Subcutaneous abdominal adipose tissue (tissue), 5 donors: ENCODE results near the gene CEACAM6.
A peak's percentile ranks its signal among the peaks of the same experiment; 100 is the strongest.
"Not testable (repeated sequence)": the region's sequence is repeated elsewhere in the genome, so short reads cannot be mapped to it uniquely, and the experiment has no call there.

Source experiments
- H3K27ac ChIP-seq: one replicate; pipeline ENCODE4 v1.7.0; 2013; ENCODE audit warnings: low read depth, mild to moderate bottlenecking, inconsistent platforms, low read length, moderate library complexity
- H3K27me3 ChIP-seq, 5 donors: one replicate each; pipeline ENCODE4 v1.7.0; 2013; ENCODE audit warnings: low read length in 5 of 5, inconsistent platforms in 1 of 5; ENCODE audit not compliant: control insufficient read depth in 5 of 5, insufficient read depth in 4 of 5
- H3K36me3 ChIP-seq, 5 donors: one replicate each; pipeline ENCODE4 v1.7.0; 2013; ENCODE audit warnings: low read length in 5 of 5; ENCODE audit not compliant: control insufficient read depth in 5 of 5, insufficient read depth in 5 of 5
- H3K4me1 ChIP-seq, 5 donors: one replicate each; pipeline ENCODE4 v1.7.0; 2013; ENCODE audit warnings: low read length in 5 of 5, mild to moderate bottlenecking in 3 of 5, moderate library complexity in 1 of 5; ENCODE audit not compliant: control insufficient read depth in 5 of 5, insufficient read depth in 5 of 5
- H3K4me3 ChIP-seq, 5 donors: one replicate each; pipeline ENCODE4 v1.7.0; 2013; ENCODE audit warnings: low read length in 5 of 5, low read depth in 1 of 5
- H3K9ac ChIP-seq, 5 donors: one replicate each; pipeline ENCODE4 v1.7.0; 2013; ENCODE audit warnings: low read length in 5 of 5, mild to moderate bottlenecking in 4 of 5, moderate library complexity in 3 of 5
- H3K9me3 ChIP-seq, 5 donors: one replicate each; pipeline ENCODE4 v1.7.0; 2013; ENCODE audit warnings: low read length in 5 of 5; ENCODE audit not compliant: control insufficient read depth in 5 of 5
- donor health status: healthy.
- donor health status: healthy.
- donor health status: healthy.
- donor health status: healthy.
- donor health status: healthy.

Gene CEACAM6

GRCh38 chr19:41755328-41755913 is at the start of gene CEACAM6:
Gene CEACAM6, plus strand, starts transcription at chr19:41755530. Its CDS starts 109 bp downstream, at chr19:41755639.
- Histone ChIP-seq H3K4me3 (no peak within 1 kb of the TSS), H3K27ac (no peak within 1 kb of the TSS), H3K9me3 (no peaks in the 10 kb centered on the region), H3K27me3 (peaks cover 0 to 24% (median 13%) of the 10 kb centered on the region in 5 donors), H3K4me1 (no peaks in the 10 kb centered on the region), H3K9ac (no peak within 1 kb of the TSS), H3K36me3 (no peaks in the 10 kb centered on the region)

DNA sequence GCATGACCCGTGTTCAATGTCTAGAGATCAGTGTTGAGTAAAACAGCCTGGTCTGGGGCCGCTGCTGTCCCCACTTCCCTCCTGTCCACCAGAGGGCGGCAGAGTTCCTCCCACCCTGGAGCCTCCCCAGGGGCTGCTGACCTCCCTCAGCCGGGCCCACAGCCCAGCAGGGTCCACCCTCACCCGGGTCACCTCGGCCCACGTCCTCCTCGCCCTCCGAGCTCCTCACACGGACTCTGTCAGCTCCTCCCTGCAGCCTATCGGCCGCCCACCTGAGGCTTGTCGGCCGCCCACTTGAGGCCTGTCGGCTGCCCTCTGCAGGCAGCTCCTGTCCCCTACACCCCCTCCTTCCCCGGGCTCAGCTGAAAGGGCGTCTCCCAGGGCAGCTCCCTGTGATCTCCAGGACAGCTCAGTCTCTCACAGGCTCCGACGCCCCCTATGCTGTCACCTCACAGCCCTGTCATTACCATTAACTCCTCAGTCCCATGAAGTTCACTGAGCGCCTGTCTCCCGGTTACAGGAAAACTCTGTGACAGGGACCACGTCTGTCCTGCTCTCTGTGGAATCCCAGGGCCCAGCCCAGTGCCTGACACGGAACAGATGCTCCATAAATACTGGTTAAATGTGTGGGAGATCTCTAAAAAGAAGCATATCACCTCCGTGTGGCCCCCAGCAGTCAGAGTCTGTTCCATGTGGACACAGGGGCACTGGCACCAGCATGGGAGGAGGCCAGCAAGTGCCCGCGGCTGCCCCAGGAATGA is 48.4 kb upstream of the CEACAM6 start:
- Histone ChIP-seq H3K4me1 (peaks cover 0 to 7% (median 2%) of the 10 kb centered on the region in 5 donors), H3K9ac (no peak overlapping the region), H3K27me3 (peaks cover 7 to 46% (median 40%) of the 10 kb centered on the region in 5 donors), H3K4me3 (peak overlapping the region in 3 of 5 donors; percentile 6 to 60 (median 19)), H3K27ac (no peak overlapping the region), H3K36me3 (no peaks in the 10 kb centered on the region), H3K9me3 (no peaks in the 10 kb centered on the region)

DNA sequence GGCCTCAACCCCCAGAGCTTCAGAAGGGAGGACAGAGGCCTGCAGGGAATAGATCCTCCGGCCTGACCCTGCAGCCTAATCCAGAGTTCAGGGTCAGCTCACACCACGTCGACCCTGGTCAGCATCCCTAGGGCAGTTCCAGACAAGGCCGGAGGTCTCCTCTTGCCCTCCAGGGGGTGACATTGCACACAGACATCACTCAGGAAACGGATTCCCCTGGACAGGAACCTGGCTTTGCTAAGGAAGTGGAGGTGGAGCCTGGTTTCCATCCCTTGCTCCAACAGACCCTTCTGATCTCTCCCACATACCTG is 47.9 kb upstream of the CEACAM6 start:
- Histone ChIP-seq H3K36me3 (no peaks in the 10 kb centered on the region), H3K4me3 (no peak overlapping the region), H3K27me3 (peaks cover 7 to 49% (median 40%) of the 10 kb centered on the region in 5 donors), H3K9me3 (no peaks in the 10 kb centered on the region), H3K27ac (no peak overlapping the region), H3K9ac (no peak overlapping the region), H3K4me1 (peaks cover 0 to 5% (median 0%) of the 10 kb centered on the region in 5 donors)

DNA sequence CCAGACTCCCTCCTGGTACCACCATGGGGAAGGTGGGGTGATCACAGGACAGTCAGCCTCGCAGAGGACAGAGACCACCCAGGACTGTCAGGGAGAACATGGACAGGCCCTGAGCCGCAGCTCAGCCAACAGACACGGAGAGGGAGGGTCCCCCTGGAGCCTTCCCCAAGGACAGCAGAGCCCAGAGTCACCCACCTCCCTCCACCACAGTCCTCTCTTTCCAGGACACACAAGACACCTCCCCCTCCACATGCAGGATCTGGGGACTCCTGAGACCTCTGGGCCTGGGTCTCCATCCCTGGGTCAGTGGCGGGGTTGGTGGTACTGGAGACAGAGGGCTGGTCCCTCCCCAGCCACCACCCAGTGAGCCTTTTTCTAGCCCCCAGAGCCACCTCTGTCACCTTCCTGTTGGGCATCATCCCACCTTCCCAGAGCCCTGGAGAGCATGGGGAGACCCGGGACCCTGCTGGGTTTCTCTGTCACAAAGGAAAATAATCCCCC is 47.4 kb upstream of the CEACAM6 start:
- no peaks in the 10 kb centered on the region for H3K36me3 ChIP-seq
- no peak overlapping the region for H3K9ac ChIP-seq
- H3K4me3 ChIP-seq = no peak overlapping the region
- peaks cover 7 to 49% (median 40%) of the 10 kb centered on the region in 5 donors for H3K27me3 ChIP-seq
- H3K27ac ChIP-seq = no peak overlapping the region
- H3K4me1 ChIP-seq = peaks cover 0 to 5% (median 0%) of the 10 kb centered on the region in 5 donors
- H3K9me3 ChIP-seq = no peaks in the 10 kb centered on the region

DNA sequence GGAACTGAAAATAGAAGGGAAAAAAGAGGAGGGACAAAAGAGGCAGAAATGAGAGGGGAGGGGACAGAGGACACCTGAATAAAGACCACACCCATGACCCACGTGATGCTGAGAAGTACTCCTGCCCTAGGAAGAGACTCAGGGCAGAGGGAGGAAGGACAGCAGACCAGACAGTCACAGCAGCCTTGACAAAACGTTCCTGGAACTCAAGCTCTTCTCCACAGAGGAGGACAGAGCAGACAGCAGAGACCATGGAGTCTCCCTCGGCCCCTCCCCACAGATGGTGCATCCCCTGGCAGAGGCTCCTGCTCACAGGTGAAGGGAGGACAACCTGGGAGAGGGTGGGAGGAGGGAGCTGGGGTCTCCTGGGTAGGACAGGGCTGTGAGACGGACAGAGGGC is 46.8 kb upstream of the CEACAM6 start, which contains the start of gene CEACAM5:
Gene CEACAM5 (plus strand): TSS at position 146 of the 400 bp plus-strand sequence. CDS start 106 bp downstream, at position 252.
- Histone ChIP-seq H3K36me3 (no peaks in the 10 kb centered on the region), H3K27me3 (peaks cover 7 to 49% (median 40%) of the 10 kb centered on the region in 5 donors), H3K4me1 (peaks cover 0 to 5% (median 0%) of the 10 kb centered on the region in 5 donors), H3K9me3 (no peaks in the 10 kb centered on the region), H3K27ac (no peak within 1 kb of the TSS), H3K9ac (no peak within 1 kb of the TSS), H3K4me3 (no peak within 1 kb of the TSS)

- H3K9ac ChIP-seq, H3K4me1 ChIP-seq, H3K4me3 ChIP-seq, H3K36me3 ChIP-seq, H3K27ac ChIP-seq, H3K9me3 ChIP-seq: not testable (repeated sequence)
- peaks cover 7 to 45% (median 43%) of the 10 kb centered on the region in 5 donors for H3K27me3 ChIP-seq
Measured at GRCh38 chr19:41709516-41709915, 45.8 kb upstream of the CEACAM6 start.

DNA sequence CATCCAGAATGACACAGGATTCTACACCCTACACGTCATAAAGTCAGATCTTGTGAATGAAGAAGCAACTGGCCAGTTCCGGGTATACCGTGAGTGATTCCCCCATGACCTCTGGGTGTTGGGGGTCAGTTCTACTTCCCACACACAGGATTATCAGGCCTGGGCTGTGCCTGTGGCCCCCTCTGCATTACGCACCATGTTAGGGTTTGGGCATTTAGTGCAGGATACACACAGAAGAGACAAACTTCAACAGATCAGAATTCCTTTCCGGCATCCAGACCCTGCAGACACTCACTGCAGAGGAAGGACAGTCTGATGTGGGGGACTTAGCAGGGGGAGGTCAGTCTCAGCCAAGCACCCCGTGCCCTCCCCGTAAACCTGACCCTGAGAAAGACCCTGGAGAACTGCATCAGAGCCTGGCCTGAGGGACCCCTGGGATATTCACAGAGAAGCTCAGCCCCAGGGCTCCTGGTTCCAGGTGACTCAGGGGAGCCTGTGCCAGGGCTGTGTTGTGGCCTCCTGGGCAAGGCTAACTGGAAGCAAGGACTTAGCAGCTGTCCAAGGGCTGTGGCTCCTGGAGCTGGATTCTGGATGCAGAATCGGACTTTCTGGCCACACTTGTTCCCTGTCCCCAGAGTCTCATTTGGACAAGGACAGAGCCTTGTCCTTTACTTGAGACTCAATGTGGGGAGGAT is 45.2 kb upstream of the CEACAM6 start:
- H3K36me3 ChIP-seq = no peaks in the 10 kb centered on the region
- H3K4me3 ChIP-seq = no peak overlapping the region
- no peak overlapping the region for H3K27ac ChIP-seq
- peaks cover 9 to 44% (median 42%) of the 10 kb centered on the region in 5 donors for H3K27me3 ChIP-seq
- peaks cover 0 to 5% (median 0%) of the 10 kb centered on the region in 5 donors for H3K4me1 ChIP-seq
- H3K9ac ChIP-seq = no peak overlapping the region
- H3K9me3 ChIP-seq = no peaks in the 10 kb centered on the region

DNA sequence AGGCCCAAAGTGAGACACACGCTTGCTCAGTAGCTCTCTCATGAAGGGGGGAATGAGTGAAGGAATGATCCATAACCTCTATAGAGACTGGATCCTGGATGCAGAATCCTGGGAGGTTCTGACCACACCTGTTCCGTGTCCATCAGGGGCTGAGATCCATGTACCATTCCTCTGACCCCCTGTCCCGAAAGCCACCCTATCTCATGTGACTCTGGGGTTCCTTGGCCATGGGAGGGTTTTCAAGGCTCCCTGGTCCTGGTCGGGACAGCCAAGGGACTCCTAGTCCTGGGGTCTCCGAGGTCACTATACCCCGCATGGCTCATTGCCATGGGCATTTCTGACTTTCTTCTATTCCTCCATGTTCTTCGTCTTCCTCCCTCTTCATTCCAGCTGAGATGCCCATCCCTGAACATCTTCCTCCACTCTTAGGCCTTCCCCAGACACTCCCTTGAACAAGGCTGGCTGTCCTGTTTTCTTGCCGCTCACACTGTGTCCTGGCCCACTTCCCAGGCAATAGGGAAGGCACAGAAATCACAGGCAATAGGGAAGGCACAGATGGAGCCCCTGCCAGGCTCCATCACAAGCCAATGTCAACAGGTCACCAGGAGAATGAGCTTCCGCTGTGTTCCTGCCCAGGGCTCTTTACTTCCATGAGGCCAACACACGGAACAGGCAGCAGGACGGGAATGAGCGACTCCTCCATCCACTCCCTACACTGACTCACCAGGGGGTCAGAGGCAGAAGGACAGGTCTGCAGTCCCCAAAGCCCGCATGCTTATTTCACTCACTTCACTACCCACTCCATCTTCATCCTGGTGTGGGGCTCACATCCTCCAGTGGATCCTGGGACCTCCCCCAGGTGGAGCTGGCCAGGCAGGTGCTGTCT is 43.7 kb upstream of the CEACAM6 start:
- Histone ChIP-seq H3K9me3 (no peaks in the 10 kb centered on the region), H3K27ac (no peak overlapping the region), H3K4me1 (peaks cover 0 to 5% (median 0%) of the 10 kb centered on the region in 5 donors), H3K27me3 (peaks cover 9 to 34% (median 32%) of the 10 kb centered on the region in 5 donors), H3K4me3 (no peak overlapping the region), H3K36me3 (no peaks in the 10 kb centered on the region), H3K9ac (no peak overlapping the region)

DNA sequence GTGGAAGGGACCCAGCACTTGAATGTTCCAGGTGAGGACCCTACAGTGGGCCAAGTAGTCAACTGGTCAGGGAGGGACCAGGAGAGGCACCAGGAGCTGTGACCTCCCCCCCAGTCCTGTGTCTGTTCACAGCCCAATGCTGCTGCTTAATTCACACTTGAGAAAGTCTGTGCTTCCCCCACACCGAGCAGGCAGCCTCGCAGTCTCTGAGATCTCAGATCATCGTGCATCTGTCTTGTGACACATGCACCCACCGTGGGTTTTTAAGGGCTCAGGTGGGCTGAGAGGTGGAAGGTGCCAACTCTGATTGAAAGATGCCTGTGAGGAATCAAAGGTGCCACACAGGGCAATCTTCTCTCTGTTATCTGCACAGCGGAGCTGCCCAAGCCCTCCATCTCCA is 40.7 kb upstream of the CEACAM6 start:
- H3K4me1 ChIP-seq = no peaks in the 10 kb centered on the region
- H3K9ac ChIP-seq = no peak overlapping the region
- H3K36me3 ChIP-seq = no peaks in the 10 kb centered on the region
- no peaks in the 10 kb centered on the region for H3K9me3 ChIP-seq
- no peak overlapping the region for H3K27ac ChIP-seq
- H3K27me3 ChIP-seq = peaks cover 2 to 29% (median 20%) of the 10 kb centered on the region in 5 donors
- no peak overlapping the region for H3K4me3 ChIP-seq
